HEK293 (cell line): ENCODE data around the gene BMS1.
A peak's percentile ranks its signal among the peaks of the same experiment; 100 is the strongest.

Experiments used
- CTCF ChIP-seq: fragments of 450-650 bp; formaldehyde crosslinking; IDR thresholded peaks from 2 replicates; pipeline ENCODE4 v1.5.1; 2016; ENCODE audit warnings: missing biosample characterization, missing genetic modification characterization
- GLIS2 ChIP-seq: fragments of 450-650 bp; formaldehyde crosslinking; IDR thresholded peaks from 2 replicates; pipeline ENCODE4 v1.5.1; 2016; ENCODE audit warnings: missing biosample characterization, missing genetic modification characterization
- KLF1 ChIP-seq: fragments of 450-650 bp; formaldehyde crosslinking; IDR thresholded peaks from 2 replicates; pipeline ENCODE4 v1.5.1; 2016; ENCODE audit warnings: missing biosample characterization, missing genetic modification characterization
- KLF10 ChIP-seq: fragments of 450-650 bp; IDR thresholded peaks from 2 replicates; pipeline ENCODE4 v1.5.1; 2018; ENCODE audit warnings: missing biosample characterization, mild to moderate bottlenecking, missing genetic modification characterization
- KLF8 ChIP-seq: fragments of 450-650 bp; formaldehyde crosslinking; IDR thresholded peaks from 2 replicates; pipeline ENCODE4 v1.5.1; 2016; ENCODE audit warnings: missing biosample characterization, missing genetic modification characterization
- MEIS1 ChIP-seq: sonication (generic); formaldehyde crosslinking; IDR thresholded peaks from 2 replicates; pipeline ENCODE4 v1.8.1; 2022; ENCODE audit warnings: missing genetic modification reagents, mild to moderate bottlenecking, borderline replicate concordance
- OVOL3 ChIP-seq: fragments of 450-650 bp; formaldehyde crosslinking; IDR thresholded peaks from 2 replicates; pipeline ENCODE4 v1.5.1; 2016; ENCODE audit warnings: missing biosample characterization, missing genetic modification characterization
- PRDM4 ChIP-seq: fragments of 450-650 bp; formaldehyde crosslinking; IDR thresholded peaks from 2 replicates; pipeline ENCODE4 v1.5.1; 2017; ENCODE audit warnings: missing biosample characterization, missing genetic modification characterization
- RBAK ChIP-seq: fragments of 450-650 bp; formaldehyde crosslinking; IDR thresholded peaks from 2 replicates; pipeline ENCODE4 v1.5.1; 2016; ENCODE audit warnings: missing biosample characterization, missing genetic modification characterization
- SCRT2 ChIP-seq: fragments of 450-650 bp; formaldehyde crosslinking; IDR thresholded peaks from 2 replicates; pipeline ENCODE4 v1.5.1; 2016; ENCODE audit warnings: missing biosample characterization, missing genetic modification characterization
- TCF7L2 ChIP-seq: IDR thresholded peaks from 2 replicates; pipeline ENCODE4 v1.6.1; 2011; ENCODE audit warnings: low read depth, mild to moderate bottlenecking, inconsistent platforms, low read length, moderate library complexity, borderline replicate concordance
- YY2 ChIP-seq: fragments of 450-650 bp; formaldehyde crosslinking; IDR thresholded peaks from 2 replicates; pipeline ENCODE4 v1.5.1; 2016; ENCODE audit warnings: missing biosample characterization, missing genetic modification characterization
- ZBTB17 ChIP-seq: fragments of 450-650 bp; formaldehyde crosslinking; IDR thresholded peaks from 2 replicates; pipeline ENCODE4 v1.5.1; 2016; ENCODE audit warnings: missing biosample characterization, missing genetic modification characterization
- ZBTB8A ChIP-seq: fragments of 450-650 bp; formaldehyde crosslinking; IDR thresholded peaks from 2 replicates; pipeline ENCODE4 v1.5.1; 2016; ENCODE audit warnings: missing biosample characterization, missing genetic modification characterization
- ZEB2 ChIP-seq: fragments of 450-650 bp; formaldehyde crosslinking; IDR thresholded peaks from 2 replicates; pipeline ENCODE4 v1.5.1; 2016; ENCODE audit warnings: missing biosample characterization, missing genetic modification characterization
- ZFP41 ChIP-seq: fragments of 450-650 bp; formaldehyde crosslinking; IDR thresholded peaks from 2 replicates; pipeline ENCODE4 v1.5.1; 2016; ENCODE audit warnings: missing biosample characterization, missing genetic modification characterization, borderline replicate concordance
- ZNF19 ChIP-seq: fragments of 450-650 bp; formaldehyde crosslinking; IDR thresholded peaks from 2 replicates; pipeline ENCODE4; 2016; ENCODE audit warnings: missing biosample characterization, missing genetic modification characterization, low read depth
- ZNF211 ChIP-seq: fragments of 450-650 bp; formaldehyde crosslinking; IDR thresholded peaks from 2 replicates; pipeline ENCODE4 v1.5.1; 2016; ENCODE audit warnings: low read depth, missing biosample characterization, missing genetic modification characterization
- ZNF274 ChIP-seq, 2 experiments: fragments of 200-500 bp in 1 of 2; fragments of 450-650 bp in 1 of 2; sonication (Bioruptor generic) in 1 of 2; formaldehyde crosslinking in 1 of 2; IDR thresholded peaks; 2 replicates each; pipeline versions ENCODE4 v1.5.1 to v1.6.1; 2014 to 2016; ENCODE audit warnings: borderline replicate concordance in 1 of 2, inconsistent platforms in 1 of 2, low read length in 1 of 2, missing biosample characterization in 1 of 2, missing genetic modification characterization in 1 of 2
- ZNF302 ChIP-seq: fragments of 450-650 bp; formaldehyde crosslinking; IDR thresholded peaks from 2 replicates; pipeline ENCODE4 v1.5.1; 2016; ENCODE audit warnings: missing biosample characterization, missing genetic modification characterization, low read depth
- ZNF366 ChIP-seq: fragments of 450-650 bp; formaldehyde crosslinking; conservative IDR thresholded peaks from 2 replicates; pipeline ENCODE4 v1.5.1; 2016; ENCODE audit warnings: missing biosample characterization, missing genetic modification characterization
- ZNF37A ChIP-seq: fragments of 450-650 bp; IDR thresholded peaks from 2 replicates; pipeline ENCODE4 v1.5.1; 2018; ENCODE audit warnings: missing biosample characterization, missing genetic modification characterization
- ZNF391 ChIP-seq: fragments of 450-650 bp; formaldehyde crosslinking; IDR thresholded peaks from 2 replicates; pipeline ENCODE4 v1.5.1; 2016; ENCODE audit warnings: low read depth, missing biosample characterization, missing genetic modification characterization, borderline replicate concordance
- ZNF394 ChIP-seq: fragments of 450-650 bp; formaldehyde crosslinking; IDR thresholded peaks from 2 replicates; pipeline ENCODE4 v1.5.1; 2016; ENCODE audit warnings: missing biosample characterization, missing genetic modification characterization, mild to moderate bottlenecking, moderate library complexity, borderline replicate concordance
- ZNF473 ChIP-seq: fragments of 450-650 bp; formaldehyde crosslinking; IDR thresholded peaks from 2 replicates; pipeline ENCODE4 v1.5.1; 2017; ENCODE audit warnings: missing biosample characterization, missing genetic modification characterization
- ZNF624 ChIP-seq: fragments of 450-650 bp; formaldehyde crosslinking; IDR thresholded peaks from 2 replicates; pipeline ENCODE4 v1.5.1; 2017; ENCODE audit warnings: missing biosample characterization, missing genetic modification characterization
- ZNF664 ChIP-seq: fragments of 450-650 bp; formaldehyde crosslinking; IDR thresholded peaks from 2 replicates; pipeline ENCODE4 v1.5.1; 2016; ENCODE audit warnings: missing biosample characterization, missing genetic modification characterization
- ZNF704 ChIP-seq: fragments of 450-650 bp; formaldehyde crosslinking; IDR thresholded peaks from 2 replicates; pipeline ENCODE4 v1.5.1; 2016; ENCODE audit warnings: missing biosample characterization, missing genetic modification characterization
- ZNF777 ChIP-seq: fragments of 450-650 bp; formaldehyde crosslinking; IDR thresholded peaks from 2 replicates; pipeline ENCODE4 v1.5.1; 2017; ENCODE audit warnings: missing biosample characterization, missing genetic modification characterization, borderline replicate concordance
- ZSCAN4 ChIP-seq: fragments of 450-650 bp; formaldehyde crosslinking; IDR thresholded peaks from 2 replicates; pipeline ENCODE4 v1.5.1; 2017; ENCODE audit warnings: missing biosample characterization, missing genetic modification characterization
- TF ChIP-seq, protein P1 (sequence below): fragments of 450-650 bp; formaldehyde crosslinking; IDR thresholded peaks from 2 replicates; pipeline ENCODE4 v1.5.1; 2017; ENCODE audit warnings: missing biosample characterization, missing genetic modification characterization
- TF ChIP-seq, protein P2 (sequence below): fragments of 450-650 bp; formaldehyde crosslinking; IDR thresholded peaks from 2 replicates; pipeline ENCODE4 v1.5.1; 2016; ENCODE audit warnings: missing biosample characterization, missing genetic modification characterization

Gene BMS1

DNA sequence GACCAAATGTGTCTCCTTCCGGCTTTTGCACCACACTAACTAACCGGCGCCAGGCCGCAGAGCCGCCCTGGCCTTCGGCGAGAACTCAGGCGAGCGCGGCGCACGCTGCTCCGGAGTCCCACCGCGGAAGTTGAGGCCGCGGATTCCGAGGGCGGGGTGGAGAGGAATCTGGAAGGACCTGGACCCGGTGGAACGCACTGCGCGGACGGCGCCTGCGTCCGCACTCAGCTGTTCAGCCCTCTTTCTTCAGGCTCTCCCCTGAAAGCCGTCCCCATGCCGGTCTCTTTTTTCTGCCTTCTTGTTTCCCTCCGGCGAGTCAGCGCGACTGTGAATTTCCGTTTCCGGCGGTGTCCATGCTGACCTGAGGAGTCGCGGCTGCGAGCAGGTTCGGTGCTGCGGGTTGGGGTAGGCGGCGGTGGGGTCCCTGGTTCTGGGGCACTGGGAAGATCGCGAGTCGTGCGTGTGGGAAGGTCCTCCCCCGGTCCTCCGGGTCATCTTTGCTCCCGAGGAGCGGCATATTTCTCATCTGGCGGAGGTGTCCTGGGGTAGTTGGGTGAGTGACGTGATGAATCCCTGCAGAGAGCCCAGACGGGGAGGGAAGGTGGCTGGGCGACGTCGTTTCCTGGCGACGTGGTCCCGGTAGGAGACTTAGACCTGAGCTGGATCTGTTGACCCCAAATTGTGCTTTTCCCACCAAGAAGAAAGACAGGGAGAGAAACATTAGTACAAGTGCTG is at the start of gene BMS1 (continued):
- TF ChIP-seq SCRT2 (tag by site-specific recombination) (peak; percentile 77), ZNF19 (tag by site-specific recombination) (0 out of 2 replicates have a peak, but pooled peaks have one; percentile 58), ZNF274 (IDR thresholded peaks at IDR 0.05; ENCODE audit: low read length) (no peak), ZNF274 (tag by site-specific recombination; IDR thresholded peaks at IDR 0.05; ENCODE audit: borderline replicate concordance) (no peak), ZNF473 (no peak), ZNF624 (tag by site-specific recombination) (peak; percentile 59; the same call in 1 of the 2 replicates), YY2 (tag by site-specific recombination) (peak; percentile 90), ZNF211 (tag by site-specific recombination) (no peak), ZNF37A (tag by site-specific recombination) (no peak; the same call in 1 of the 2 replicates), CTCF (tag by site-specific recombination) (peak; percentile 41), MEIS1 (CRISPR knock-in tag) (no peak), ZNF302 (tag by site-specific recombination) (peak; percentile 80; the same call in 1 of the 2 replicates), KLF10 (tag by site-specific recombination) (peak; percentile 77), TCF7L2 (no peak; the same call in 1 of the 2 replicates), ZBTB8A (tag by site-specific recombination) (peak; percentile 89), ZNF391 (tag by site-specific recombination) (peak; percentile 91), ZNF366 (tag by site-specific recombination) (peak; percentile 83), ZNF394 (tag by site-specific recombination) (peak; percentile 81), KLF1 (peak; percentile 55; the same call in 1 of the 2 replicates), ZNF777 (tag by site-specific recombination) (no peak), ZNF664 (tag by site-specific recombination) (peak; percentile 44; the same call in 1 of the 2 replicates), ZSCAN4 (tag by site-specific recombination) (peak; percentile 64), ZNF704 (no peak), ZBTB17 (tag by site-specific recombination) (peak; percentile 94), RBAK (tag by site-specific recombination) (no peak), KLF8 (tag by site-specific recombination) (peak; percentile 95), ZEB2 (tag by site-specific recombination) (peak; percentile 87), OVOL3 (tag by site-specific recombination) (peak; percentile 41; the same call in 1 of the 2 replicates), ZFP41 (tag by site-specific recombination) (0 out of 2 replicates have a peak, but pooled peaks have one; percentile 36), PRDM4 (tag by site-specific recombination) (peak; percentile 40; the same call in 1 of the 2 replicates), GLIS2 (tag by site-specific recombination) (peak; percentile 54)
- TF ChIP-seq, protein P1, sequence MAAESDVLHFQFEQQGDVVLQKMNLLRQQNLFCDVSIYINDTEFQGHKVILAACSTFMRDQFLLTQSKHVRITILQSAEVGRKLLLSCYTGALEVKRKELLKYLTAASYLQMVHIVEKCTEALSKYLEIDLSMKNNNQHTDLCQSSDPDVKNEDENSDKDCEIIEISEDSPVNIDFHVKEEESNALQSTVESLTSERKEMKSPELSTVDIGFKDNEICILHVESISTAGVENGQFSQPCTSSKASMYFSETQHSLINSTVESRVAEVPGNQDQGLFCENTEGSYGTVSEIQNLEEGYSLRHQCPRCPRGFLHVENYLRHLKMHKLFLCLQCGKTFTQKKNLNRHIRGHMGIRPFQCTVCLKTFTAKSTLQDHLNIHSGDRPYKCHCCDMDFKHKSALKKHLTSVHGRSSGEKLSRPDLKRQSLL: peak; percentile 73
- TF ChIP-seq, protein P2, sequence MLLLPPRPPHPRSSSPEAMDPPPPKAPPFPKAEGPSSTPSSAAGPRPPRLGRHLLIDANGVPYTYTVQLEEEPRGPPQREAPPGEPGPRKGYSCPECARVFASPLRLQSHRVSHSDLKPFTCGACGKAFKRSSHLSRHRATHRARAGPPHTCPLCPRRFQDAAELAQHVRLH (tag by site-specific recombination): peak; percentile 96
